Vagina (tissue), 2 donors: ENCODE results near the gene FAM204A.

Experiments
- CTCF ChIP-seq, 3 experiments: fragments of 450-650 bp in 2 of 3; fragments of 200-600 bp in 1 of 3; sonication (generic) in 1 of 3; IDR thresholded peaks; one replicate each; pipeline ENCODE4 v1.5.1; 2017 to 2019; ENCODE audit warnings: antibody characterized with exemption in 3 of 3, mild to moderate bottlenecking in 2 of 3, moderate library complexity in 2 of 3
- POLR2A ChIP-seq, 2 donors: fragments of 450-650 bp; IDR thresholded peaks; one replicate each; pipeline ENCODE4 v1.6.1; 2017; ENCODE audit warnings: antibody characterized with exemption in 2 of 2, mild to moderate bottlenecking in 2 of 2, moderate library complexity in 2 of 2
- POLR2AphosphoS5 ChIP-seq, 2 donors: sonication (generic); formaldehyde crosslinking; IDR thresholded peaks; one replicate each; pipeline ENCODE4 v1.9.0; 2017; ENCODE audit warnings: antibody characterized with exemption in 2 of 2, mild to moderate bottlenecking in 2 of 2, low read depth in 1 of 2; ENCODE audit not compliant: insufficient read depth in 1 of 2

- TF ChIP-seq CTCF (IDR thresholded peaks at IDR 0.05): no peak
- TF ChIP-seq POLR2A (IDR thresholded peaks at IDR 0.05): no peak
- TF ChIP-seq POLR2AphosphoS5 (IDR thresholded peaks at IDR 0.05; ENCODE audit: insufficient read depth in 1 of 2, low read depth in 1 of 2): no peak
Measured at GRCh38 chr10:118315629-118316028, 26.5 kb downstream of the FAM204A start.
